Endothelial cell of umbilical vein (primary cell): ENCODE data around the gene LHX5. TPM values are rescaled to one million over a fixed set of nuclear protein-coding genes. Genes with fewer than 3 reads are reported as not detected.

Experiments used
- BruUV-seq: library from RNA; stranded (reverse); fragments of 400-500 nt; replicated peaks from 2 replicates; lab custom pipeline; 2021; lab: Mats Ljungman, UMichigan
- CTCF ChIA-PET: fragments of 300-600, 350-600 bp; sonication (Branson Sonifier 250); formaldehyde crosslinking; loops from one replicate; lab custom pipeline; 2021; ENCODE audit warnings: antibody characterized with exemption, inconsistent platforms; lab: Charles Lee
- POLR2A ChIA-PET: fragments of 300-600, 350-600 bp; sonication (Branson Sonifier 250); formaldehyde crosslinking; loops from one replicate; lab custom pipeline; 2021; ENCODE audit warnings: antibody characterized with exemption, inconsistent platforms; lab: Charles Lee
- DNase-seq: peaks from one replicate; pipeline ENCODE4 v3.0.0-alpha.2; 2011; ENCODE audit warnings: low read depth, low spot score
- FAIRE-seq: peaks from 2 replicates; lab custom pipeline; 2011; peaks lifted over from hg19 to GRCh38; lab: Jason Lieb, UNC
- H2AFZ ChIP-seq: 2 replicates; pipeline ENCODE4 v1.6.0; 2012; ENCODE audit warnings: low read depth, low read length, control low read depth, inconsistent platforms
- H3K27ac ChIP-seq: 2 replicates; pipeline ENCODE4 v1.5.1; 2011; ENCODE audit warnings: low read depth, mild to moderate bottlenecking, control low read depth, low read length, moderate library complexity; ENCODE audit not compliant: insufficient read depth
- H3K27me3 ChIP-seq, 2 experiments: 2 replicates each; pipeline versions ENCODE4 v1.6.0 to v1.6.1; 2011; ENCODE audit warnings: low read length in 2 of 2, mixed read lengths in 1 of 2; ENCODE audit not compliant: control insufficient read depth in 2 of 2, insufficient read depth in 2 of 2
- H3K36me3 ChIP-seq, 2 experiments: 2 replicates in 1 of 2; 3 replicates in 1 of 2; pipeline ENCODE4 v1.5.1; 2011; ENCODE audit warnings: low read length in 2 of 2, mild to moderate bottlenecking in 1 of 2, moderate library complexity in 1 of 2; ENCODE audit not compliant: control insufficient read depth in 2 of 2, insufficient read depth in 2 of 2; ENCODE audit errors: extremely low read depth in 1 of 2
- H3K4me1 ChIP-seq: 3 replicates; pipeline ENCODE4 v1.5.1; 2011; ENCODE audit warnings: mild to moderate bottlenecking, low read length; ENCODE audit not compliant: control insufficient read depth, insufficient read depth; ENCODE audit errors: extremely low read depth
- H3K4me2 ChIP-seq: 2 replicates; pipeline ENCODE4 v1.6.1; 2011; ENCODE audit warnings: low read length, control low read depth, mixed read lengths; ENCODE audit not compliant: insufficient read depth
- H3K4me3 ChIP-seq, 3 experiments: fragments of 200-600 bp in 1 of 3; sonication (generic), shearing (Covaris generic) in 1 of 3; replicated peaks in 1 of 3; 2 replicates each; pipeline ENCODE4 v1.5.1; 2011 to 2016; ENCODE audit warnings: control low read depth in 3 of 3, low read length in 3 of 3, mild to moderate bottlenecking in 2 of 3, inconsistent platforms in 1 of 3, low read depth in 1 of 3, moderate library complexity in 1 of 3; ENCODE audit not compliant: insufficient read depth in 1 of 3
- H3K79me2 ChIP-seq: 2 replicates; pipeline ENCODE4 v1.6.0; 2012; ENCODE audit warnings: low read length, inconsistent platforms; ENCODE audit not compliant: control insufficient read depth, insufficient read depth
- H3K9ac ChIP-seq: replicated peaks from 2 replicates; pipeline ENCODE3; 2011; ENCODE audit warnings: low read length, control low read depth; ENCODE audit not compliant: insufficient read depth; ENCODE audit errors: extremely low read depth
- H3K9me1 ChIP-seq: replicated peaks from 3 replicates; pipeline ENCODE4 v1.6.0; 2011; ENCODE audit warnings: mild to moderate bottlenecking, low read length; ENCODE audit not compliant: control insufficient read depth, insufficient read depth; ENCODE audit errors: extremely low read depth
- H3K9me3 ChIP-seq: replicated peaks from 2 replicates; pipeline ENCODE4 v1.5.1; 2012; ENCODE audit warnings: low read length, inconsistent platforms; ENCODE audit not compliant: control insufficient read depth, insufficient read depth
- H4K20me1 ChIP-seq: replicated peaks from 2 replicates; pipeline ENCODE3; 2011; ENCODE audit warnings: mild to moderate bottlenecking, low read length; ENCODE audit not compliant: control insufficient read depth, insufficient read depth; ENCODE audit errors: extremely low read depth
- CTCF ChIP-seq, 2 donors: IDR thresholded peaks; 1 replicate in 1 of 2; 2 replicates in 1 of 2; pipeline ENCODE4 v1.5.1; 2011; ENCODE audit warnings: low read length in 2 of 2, mild to moderate bottlenecking in 2 of 2, moderate library complexity in 2 of 2, control low read depth in 1 of 2, inconsistent platforms in 1 of 2, low read depth in 1 of 2; ENCODE audit not compliant: insufficient read depth in 1 of 2; ENCODE audit errors: extremely low read depth in 1 of 2
- EZH2 ChIP-seq: IDR thresholded peaks from 2 replicates; pipeline ENCODE4 v1.6.1; 2012; ENCODE audit warnings: borderline replicate concordance, low read depth, mild to moderate bottlenecking, moderate library complexity, low read length, inconsistent platforms; ENCODE audit not compliant: severe bottlenecking
- FOS ChIP-seq: IDR thresholded peaks from 2 replicates; pipeline ENCODE4 v1.6.1; 2011; ENCODE audit warnings: mild to moderate bottlenecking, low read length, moderate library complexity, borderline replicate concordance; ENCODE audit not compliant: insufficient read depth
- GATA2 ChIP-seq: IDR thresholded peaks from 2 replicates; pipeline ENCODE4 v1.7.0; 2011; ENCODE audit warnings: low read depth, mild to moderate bottlenecking, moderate library complexity, mixed read lengths, low read length; ENCODE audit not compliant: insufficient read length, insufficient read depth
- JUN ChIP-seq: IDR thresholded peaks from 2 replicates; pipeline ENCODE4 v1.6.1; 2011; ENCODE audit warnings: borderline replicate concordance, low read depth; ENCODE audit not compliant: insufficient read length, insufficient read depth
- MAX ChIP-seq: IDR thresholded peaks from 2 replicates; pipeline ENCODE4 v1.6.1; 2011; ENCODE audit not compliant: insufficient read depth, insufficient read length
- MYC ChIP-seq: IDR thresholded peaks from one replicate; pipeline ENCODE4 v1.6.1; 2011; ENCODE audit warnings: mild to moderate bottlenecking, low read depth, low read length
- POLR2A ChIP-seq: IDR thresholded peaks from 2 replicates; pipeline ENCODE4 v1.6.1; 2012; ENCODE audit warnings: low read depth, mild to moderate bottlenecking, control low read depth, low read length
- POLR2AphosphoS5 ChIP-seq: IDR thresholded peaks from 2 replicates; pipeline ENCODE4 v1.6.1; 2012; ENCODE audit warnings: low read depth, mild to moderate bottlenecking, control low read depth, low read length, moderate library complexity; ENCODE audit not compliant: insufficient read depth
- dilution Hi-C: fragments of 300-500 bp; cut with MboI; formaldehyde crosslinking; loops from one replicate; pipeline ENCODE4 v1.15.0; 2019; ENCODE audit warnings: low sequenced_read_pairs; ENCODE audit not compliant: extremely low pct_ligation_motif_present
- intact Hi-C: fragments of 100-400 bp; cut with micrococcal nuclease; formaldehyde crosslinking; loops from one replicate; pipeline ENCODE4 v1.10.0; 2022
- polyA plus RNA-seq, 4 experiments: library from polyadenylated mRNA; depleted of rRNA in 3 of 4; stranded (reverse) in 3 of 4; unstranded in 1 of 4; fragments of >200 nt; gene quantifications; 2 replicates each; pipeline versions ENCODE4 v1.2.1 to v1.2.3, GENCODE V29; 2011 to 2012; ENCODE audit warnings: missing spikeins in 1 of 4
- total RNA-seq: library from RNA; stranded (reverse); gene quantifications from 2 replicates; pipeline ENCODE4 v1.2.3, GENCODE V29; 2021

Gene LHX5
- total and polyA plus RNA-seq, 2 donors (not counting 3 experiments of a cell fraction or from before 2014, with no cell fraction given) = not detected

GRCh38 chr12:113414519-113415038 is 57.1 kb downstream of the LHX5 start:
- H3K9me1 ChIP-seq = no peaks in the 10 kb centered on the region
- no peak for DNase-seq
- H3K27ac ChIP-seq = no peak overlapping the region
- intact Hi-C loops (no loop called here), dilution Hi-C loops (no loop called here)
- no peak overlapping the region for H2AFZ ChIP-seq
- no peaks in the 10 kb centered on the region for H3K27me3 ChIP-seq
- no peak overlapping the region for H3K9ac ChIP-seq
- H3K4me3 ChIP-seq = no peak overlapping the region
- CTCF ChIA-PET = interaction anchor here (1.4 to 2.0 kb wide), 2 partner anchors 11 kb away, joined by 5 to 14 read pairs; no protein-coding TSS in a partner anchor
- POLR2A ChIA-PET = interaction anchor here (1.0 kb wide), 1 partner anchor 280 kb away, joined by 6 read pairs; no protein-coding TSS in a partner anchor
- no peaks in the 10 kb centered on the region for H4K20me1 ChIP-seq
- no peaks in the 10 kb centered on the region for H3K79me2 ChIP-seq
- no peaks in the 10 kb centered on the region for H3K4me1 ChIP-seq
- H3K4me2 ChIP-seq = no peak overlapping the region
- no peaks in the 10 kb centered on the region for H3K36me3 ChIP-seq
- TF ChIP-seq POLR2A (no peak), MAX (no peak), FOS (no peak), POLR2AphosphoS5 (no peak), CTCF (IDR thresholded peaks at IDR 0.05; ENCODE audit: extremely low read depth in 1 of 2, insufficient read depth in 1 of 2, low read depth in 1 of 2, low read length in 2 of 2) (no peak), GATA2 (no peak), JUN (no peak), MYC (no peak), EZH2 (no peak)
- H3K9me3 ChIP-seq = no peaks in the 10 kb centered on the region
- BruUV-seq = no TSS peak
- no peak for FAIRE-seq
